Right hindlimb (tissue), 1 donor: ENCODE data around the gene OBP2B.
A peak's percentile ranks its signal among the peaks of the same experiment; 100 is the strongest.
"Not testable (repeated sequence)": the region's sequence is repeated elsewhere in the genome, so short reads cannot be mapped to it uniquely, and the experiment has no call there.

Experiments
- DNase-seq: peaks from one replicate; pipeline ENCODE4 v3.0.0-alpha.2; 2018

Gene OBP2B

DNA sequence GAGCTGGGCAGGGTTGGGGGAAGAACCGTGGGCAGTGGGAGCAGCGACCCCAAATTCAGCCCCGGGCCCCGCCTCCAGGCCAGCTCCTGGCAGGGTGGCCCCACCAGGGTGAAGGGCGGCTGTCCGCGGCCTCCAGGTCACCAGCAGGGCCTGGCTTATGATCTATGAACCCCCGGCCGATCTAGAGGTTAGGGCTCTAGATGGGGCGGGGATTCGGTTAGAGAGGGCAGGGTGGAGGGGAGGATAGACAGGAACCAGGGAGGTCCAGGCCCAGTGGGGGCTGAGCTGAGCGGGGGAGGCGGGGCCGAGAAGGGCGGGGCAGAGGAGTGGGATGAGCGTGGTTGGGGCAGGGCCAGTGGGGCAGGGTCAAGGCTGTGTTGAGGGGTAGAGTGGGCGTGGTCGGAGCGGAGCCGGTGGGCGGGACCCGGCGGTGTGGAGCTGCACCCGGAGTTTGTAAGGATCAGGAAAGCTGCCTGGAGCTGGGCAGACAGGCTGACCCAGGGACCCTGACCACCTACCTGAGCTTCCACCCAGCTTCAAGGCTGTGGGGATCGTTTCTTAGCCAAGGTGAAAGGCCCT, 29.3 kb upstream of the OBP2B start:
- DNase-seq, result peak; percentile 92

DNA sequence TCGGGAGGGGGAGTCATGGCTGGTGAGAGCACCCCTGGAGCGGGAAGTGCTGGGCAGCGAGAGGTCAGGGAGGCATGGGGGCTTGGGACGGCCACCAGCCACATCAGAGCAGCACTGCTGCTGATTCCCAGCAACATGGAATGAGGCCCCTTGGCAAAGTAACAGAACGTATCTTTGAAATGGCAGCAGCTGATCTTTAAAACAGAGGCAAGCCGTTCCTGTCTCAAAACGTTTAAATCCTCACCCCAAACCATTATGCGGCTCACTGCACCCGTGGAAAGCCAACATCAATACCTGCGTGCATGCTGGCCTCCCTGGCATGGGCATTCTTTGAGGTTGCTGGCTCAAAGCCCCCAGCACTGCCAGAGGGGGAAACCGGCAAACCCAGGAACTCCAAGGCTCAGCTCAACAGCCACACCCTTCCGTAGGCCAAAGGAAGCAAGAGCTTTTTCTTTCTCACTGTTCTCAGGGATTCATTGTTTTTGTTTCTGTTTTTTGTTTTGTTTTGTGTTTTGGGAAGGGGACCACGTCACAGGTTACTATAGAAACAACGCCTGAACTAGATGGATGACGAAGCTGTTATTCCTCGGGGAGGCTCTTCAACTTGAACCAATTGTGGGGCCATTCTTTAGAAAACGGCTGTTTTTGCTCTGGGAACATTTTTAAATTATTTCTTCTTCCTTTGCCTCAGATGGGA, 28.1 kb upstream of the OBP2B start:
- DNase-seq, result peak; percentile 53

DNA sequence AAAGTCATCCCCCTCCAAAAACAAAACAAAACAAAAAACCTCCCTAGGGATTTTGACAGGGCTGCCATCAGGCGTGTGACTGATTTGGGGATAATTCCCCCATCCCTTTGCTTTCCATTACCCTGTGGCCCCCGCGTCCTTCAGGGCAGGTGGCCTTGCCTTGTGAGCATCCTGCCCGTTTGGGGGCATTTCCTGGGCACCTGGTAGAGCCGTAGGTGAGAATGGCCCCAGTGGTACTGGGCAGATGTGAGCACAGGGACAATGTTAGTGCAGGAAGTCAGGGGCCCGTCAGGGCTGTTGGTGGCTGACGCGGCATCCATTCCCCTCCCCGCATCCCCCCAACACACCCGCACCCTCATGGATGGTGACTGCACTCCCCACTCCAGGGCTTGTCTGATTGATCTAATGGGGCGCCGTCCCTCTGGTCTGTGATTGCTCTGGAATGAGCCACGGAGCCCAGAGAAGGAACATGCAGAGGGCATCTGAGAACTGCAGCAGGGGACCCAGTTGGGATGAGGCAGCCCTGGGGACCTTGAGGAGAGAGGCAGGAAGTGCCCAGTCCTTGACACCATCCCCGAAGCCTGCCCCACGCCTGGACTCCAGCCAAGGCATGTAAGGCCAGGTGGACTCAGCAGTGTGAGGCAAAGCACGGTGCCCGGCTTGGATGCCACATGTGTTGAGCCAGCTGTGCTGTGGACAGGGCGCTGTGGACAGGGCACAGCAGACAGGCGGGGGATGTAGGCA, 27.4 kb upstream of the OBP2B start:
- DNase-seq, result not testable (repeated sequence)

DNA sequence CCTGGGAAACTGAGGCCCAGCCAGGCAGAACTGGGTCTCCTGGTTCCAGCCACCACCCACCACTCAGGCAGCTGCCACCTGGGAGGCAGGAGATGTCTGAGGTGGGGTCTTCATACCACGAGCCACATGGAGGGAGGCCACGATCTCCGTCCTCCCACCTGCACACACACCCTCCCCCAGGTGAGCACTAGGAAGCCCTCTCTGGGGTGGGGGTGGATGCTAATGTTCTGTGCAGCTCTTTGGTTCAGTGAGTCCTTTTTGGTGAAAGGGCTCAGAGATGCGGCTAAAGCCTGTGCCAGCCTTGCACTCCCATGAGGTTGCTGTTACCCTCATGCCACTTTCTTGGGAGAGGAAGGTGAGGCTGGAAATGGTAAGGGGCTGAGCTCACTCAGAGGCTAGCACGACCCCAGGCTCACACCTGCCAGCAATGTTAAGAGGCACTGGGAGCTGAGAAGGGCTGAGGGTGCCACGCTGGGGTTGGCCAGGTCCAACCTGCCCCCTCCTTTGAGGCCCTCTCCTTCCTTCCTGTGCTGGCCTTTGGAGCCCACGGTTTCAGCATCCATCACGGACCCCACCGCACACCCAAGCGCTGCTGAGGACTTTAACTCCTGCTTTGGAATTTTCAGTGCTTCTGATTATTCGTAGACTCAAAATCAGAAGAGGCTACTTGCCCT, 26.6 kb upstream of the OBP2B start:
- DNase-seq, result no peak

DNA sequence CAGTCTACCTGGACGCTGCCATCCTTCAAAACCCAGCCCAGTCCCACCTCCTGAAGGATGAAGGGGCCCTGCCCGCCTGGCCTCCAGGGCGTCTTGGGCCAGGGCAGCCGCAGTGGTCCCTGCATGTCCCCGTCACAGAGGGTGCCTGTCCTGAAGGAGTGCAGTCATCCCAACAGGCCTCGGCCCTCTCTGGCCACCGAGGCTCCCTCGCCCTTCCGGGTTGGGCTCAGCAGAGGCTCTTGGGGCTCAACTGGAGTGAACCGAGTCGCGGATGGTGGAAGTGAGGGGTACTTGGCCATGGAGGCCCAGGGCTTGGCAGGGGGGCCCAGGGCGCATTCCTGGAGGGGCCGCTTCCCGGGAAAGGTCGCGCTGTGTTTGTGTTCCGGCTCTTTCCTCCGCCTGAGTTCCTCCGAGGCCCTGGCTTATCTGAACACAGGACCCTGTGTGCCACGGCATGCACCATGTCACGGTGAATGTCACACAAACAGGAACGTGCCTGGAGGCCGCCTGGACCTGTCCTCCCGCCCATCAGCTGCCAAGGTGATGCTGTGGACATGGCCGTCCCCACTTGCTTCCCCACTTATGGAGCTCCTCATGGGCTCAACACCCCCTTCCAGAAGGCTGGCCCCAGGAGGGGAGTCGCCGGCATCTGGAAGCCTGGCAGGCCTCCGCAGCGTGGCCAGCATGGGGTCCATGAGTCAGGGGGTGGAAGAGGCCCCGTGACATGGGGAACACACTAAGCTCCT, 25.7 kb upstream of the OBP2B start:
- DNase-seq, result no peak

DNA sequence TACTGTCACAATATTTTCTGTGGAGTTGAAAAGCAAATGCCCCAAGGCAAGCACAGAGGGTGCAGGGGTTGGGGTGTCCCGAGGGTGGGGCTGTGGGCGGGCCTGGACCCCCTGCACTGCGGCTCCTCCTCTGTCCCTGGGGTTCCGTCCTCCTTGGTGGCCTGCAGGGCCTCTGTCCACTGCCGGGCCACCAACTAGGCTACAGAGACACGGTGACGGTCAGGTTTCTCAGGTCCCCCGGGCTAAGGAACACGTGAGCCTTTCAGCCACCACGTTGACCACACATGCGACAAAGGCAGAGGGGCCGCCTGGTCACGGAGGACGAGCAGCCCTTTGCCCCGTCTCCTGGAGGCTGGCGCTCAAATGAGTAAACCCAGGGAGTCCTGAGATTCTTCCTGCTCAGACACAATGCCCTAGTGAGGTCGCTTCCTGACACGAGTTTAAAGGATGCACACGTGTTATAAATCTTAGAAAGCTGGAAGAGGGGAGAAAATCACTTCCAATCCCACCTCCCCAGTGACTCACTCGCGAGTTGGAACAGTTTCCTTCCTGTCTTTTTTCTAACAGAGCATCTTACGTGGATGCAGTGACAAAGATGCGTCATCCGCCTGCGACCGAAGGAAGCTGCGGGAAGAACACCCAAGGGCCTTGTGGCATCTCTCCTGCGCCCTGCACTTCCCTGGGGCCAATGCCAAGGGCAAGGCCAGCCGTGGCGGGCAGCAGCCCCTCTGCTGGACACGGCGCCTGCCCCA, 24.8 kb upstream of the OBP2B start:
- no peak for DNase-seq

DNA sequence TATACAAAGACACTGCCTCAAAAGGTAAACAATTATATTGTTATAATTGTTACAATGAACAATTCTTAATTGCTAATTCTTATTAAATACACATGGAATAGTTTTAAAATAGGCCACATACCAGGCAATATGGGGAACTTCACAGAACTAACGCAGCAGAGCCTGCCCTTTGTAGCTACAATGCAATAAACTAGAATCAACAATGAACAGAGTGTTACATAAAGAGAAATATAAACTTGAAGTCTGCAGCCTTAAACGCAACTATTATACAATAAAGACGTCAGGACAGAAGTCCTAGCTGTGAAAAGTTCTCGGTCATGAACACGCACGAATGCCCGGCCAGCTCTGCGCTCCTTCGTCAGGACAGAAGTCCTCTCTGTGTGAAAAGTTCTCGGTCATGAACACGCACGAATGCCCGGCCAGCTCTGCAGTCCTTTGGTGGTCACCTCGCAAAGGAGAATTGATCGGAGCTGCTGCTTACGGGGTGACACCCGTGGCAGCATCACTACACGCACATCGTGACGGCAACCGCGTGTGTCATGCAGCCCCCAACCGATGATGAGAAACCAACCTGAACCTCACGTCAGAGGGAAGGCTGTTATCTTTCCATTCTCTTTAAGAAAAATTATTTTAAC, 23.0 kb upstream of the OBP2B start:
- not testable (repeated sequence) for DNase-seq

DNA sequence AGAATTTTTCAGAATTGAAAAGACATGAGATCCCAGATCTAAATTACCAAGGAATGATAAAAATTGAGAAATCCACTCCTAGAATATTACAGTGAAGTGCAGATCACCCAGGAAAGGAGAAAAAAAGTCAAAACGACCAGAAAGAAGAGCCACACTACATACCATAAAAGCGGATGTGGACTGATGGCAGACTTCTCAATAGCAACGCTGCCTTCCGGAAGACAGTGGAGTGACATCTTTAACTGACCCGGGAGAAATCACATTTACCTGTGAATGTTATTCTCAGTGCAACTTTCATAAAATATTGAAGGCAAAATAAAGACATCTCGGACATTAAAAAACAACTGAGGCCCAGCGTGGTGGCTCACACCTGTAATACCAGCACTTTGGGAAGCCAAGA, 21.5 kb upstream of the OBP2B start:
- DNase-seq, result not testable (repeated sequence)

DNA sequence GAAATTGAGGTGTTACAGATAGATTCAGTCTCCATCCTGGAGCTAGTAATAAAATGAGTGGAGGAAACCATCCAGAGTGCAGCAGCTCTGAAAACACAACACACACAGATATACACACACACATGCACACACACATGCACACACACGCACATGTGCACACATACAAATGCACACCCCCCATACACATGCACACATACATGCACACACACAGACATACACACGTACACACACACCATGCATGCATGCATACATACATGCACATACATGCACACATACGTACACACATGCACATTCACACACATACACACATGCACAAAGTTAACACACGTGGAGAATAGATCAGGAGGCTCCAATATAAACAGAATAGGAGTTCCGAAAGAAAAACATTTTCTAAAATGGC, 21.0 kb upstream of the OBP2B start:
- no peak for DNase-seq

DNA sequence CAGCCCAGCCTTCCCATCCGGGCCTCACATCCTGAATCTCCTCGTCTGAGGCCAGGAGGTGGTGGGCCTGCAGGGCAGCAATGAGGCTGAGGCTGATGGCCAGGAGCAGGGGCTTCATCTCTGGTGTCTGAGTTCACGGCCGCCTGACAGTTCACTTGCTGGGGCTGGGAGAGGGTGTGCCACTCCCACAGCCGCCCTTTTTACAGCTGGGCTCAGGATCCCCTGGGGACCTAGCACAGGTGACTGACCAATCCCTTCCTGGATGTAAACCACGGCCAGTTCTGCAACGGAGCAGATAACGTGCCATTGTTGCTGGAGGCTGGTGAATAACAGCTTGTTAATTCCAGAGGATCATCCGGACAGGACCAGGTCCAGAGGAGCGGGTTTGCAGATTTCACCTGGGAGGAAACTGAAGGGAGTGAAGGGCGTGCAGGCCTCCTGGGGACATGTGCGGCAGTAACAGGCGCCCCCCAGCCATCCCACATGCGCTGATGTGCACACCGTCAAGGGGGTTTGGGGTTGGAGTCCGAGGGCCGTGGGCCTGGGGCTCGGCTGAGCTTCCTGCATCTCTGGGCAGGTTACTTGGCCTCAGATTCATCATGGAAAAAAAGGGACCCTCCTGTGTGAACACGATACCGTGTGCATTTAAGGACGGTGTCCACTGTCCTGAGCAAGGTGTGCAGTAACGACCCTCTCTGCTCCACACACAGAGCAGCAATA, 19.6 kb upstream of the OBP2B start:
- not testable (repeated sequence) for DNase-seq

DNA sequence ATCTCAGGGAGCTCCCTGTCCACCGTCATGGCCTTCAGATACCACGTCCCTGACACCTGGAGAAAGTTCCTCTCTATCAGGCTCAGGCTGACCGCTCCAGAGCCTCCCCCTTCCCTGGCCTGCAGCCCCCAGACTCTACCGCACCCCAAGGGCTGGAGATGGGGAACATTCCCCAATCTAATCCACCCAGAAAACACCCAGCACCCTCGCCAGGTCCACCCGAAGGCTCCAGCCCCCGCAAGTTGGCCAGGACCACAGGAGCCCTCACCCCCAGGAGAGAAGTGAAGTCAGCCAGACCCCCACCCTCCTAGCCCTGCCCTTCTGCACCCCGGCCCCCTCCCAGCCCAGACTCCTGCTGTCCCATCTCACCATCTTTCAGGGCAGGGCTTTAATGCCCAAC, 18.9 kb upstream of the OBP2B start:
- DNase-seq, result not testable (repeated sequence)

DNA sequence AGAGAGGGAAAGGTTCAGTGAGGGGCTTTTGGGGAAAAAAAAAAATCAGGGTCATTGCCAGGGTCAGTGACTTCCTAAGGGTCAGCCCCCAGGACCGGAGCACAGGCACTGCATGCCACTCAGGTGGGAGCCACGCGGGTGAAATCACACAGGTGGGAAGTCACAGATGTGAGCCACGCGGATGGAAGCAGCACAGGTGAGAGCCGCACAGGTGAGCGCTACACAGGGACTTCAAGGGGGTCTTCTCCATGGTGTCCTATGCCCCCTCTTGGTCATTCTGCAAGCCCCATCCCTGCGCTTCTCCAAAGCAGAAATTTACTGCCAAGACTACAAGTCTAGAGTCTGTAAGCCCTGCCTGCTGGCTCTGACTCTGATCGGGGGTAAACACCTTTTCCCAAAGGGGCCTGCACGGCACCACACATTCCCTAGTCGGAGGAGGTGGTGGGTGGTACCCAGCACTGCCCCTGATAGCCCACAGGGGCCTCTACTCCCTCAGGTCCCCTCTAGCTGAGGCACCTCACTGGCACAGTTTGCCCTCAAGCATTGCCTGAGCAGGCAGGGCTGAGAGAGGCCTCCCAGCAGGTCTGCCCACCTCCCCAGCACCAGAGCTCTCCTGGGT, 18.3 kb upstream of the OBP2B start:
- no peak for DNase-seq

DNA sequence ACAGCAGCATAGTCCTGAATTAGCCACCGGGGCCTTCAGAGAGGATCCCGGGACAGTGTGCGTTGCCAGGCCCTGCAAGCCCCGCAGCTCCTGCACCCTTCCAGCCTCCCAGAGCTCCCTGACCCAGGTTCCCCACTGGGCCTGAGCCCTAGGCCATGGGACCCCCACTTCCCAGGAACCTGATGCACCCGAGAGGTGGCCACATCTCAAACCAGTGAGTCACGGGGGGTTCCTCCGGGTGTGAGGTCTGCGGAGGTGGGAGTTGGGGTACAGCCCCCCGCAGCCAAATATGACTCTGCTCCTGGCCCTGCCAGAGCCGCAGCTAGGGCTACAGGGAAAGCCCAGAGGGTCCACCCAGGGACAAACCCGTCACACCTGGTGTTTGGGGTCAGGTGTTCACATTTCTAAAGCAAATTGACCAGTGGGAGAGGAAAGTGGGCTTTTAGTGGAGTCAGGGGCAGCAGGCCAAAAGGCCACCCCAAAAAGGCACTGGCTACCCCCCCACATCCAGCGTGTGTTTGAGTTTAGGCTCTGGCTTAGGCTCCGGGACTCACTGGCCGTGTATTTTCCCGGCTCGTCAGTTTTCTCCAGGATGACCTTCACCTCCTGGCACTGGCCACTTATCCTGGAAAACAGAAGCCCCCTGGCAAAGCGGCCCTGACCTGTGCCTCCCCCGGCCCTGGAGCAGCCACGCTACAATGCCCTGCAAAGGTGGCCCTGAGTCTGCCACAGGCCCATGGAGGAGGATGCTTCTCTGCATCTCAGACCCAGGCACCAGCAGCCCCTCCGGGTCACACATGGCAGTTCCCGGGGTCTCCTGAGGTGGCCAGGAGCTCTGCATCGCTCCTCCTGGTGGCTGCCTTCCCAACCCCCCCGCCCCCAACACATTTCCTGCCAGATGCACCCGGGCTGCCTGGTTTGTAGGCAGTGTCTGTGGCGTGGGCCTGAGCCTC, 17.4 kb upstream of the OBP2B start:
- DNase-seq, result no peak

DNA sequence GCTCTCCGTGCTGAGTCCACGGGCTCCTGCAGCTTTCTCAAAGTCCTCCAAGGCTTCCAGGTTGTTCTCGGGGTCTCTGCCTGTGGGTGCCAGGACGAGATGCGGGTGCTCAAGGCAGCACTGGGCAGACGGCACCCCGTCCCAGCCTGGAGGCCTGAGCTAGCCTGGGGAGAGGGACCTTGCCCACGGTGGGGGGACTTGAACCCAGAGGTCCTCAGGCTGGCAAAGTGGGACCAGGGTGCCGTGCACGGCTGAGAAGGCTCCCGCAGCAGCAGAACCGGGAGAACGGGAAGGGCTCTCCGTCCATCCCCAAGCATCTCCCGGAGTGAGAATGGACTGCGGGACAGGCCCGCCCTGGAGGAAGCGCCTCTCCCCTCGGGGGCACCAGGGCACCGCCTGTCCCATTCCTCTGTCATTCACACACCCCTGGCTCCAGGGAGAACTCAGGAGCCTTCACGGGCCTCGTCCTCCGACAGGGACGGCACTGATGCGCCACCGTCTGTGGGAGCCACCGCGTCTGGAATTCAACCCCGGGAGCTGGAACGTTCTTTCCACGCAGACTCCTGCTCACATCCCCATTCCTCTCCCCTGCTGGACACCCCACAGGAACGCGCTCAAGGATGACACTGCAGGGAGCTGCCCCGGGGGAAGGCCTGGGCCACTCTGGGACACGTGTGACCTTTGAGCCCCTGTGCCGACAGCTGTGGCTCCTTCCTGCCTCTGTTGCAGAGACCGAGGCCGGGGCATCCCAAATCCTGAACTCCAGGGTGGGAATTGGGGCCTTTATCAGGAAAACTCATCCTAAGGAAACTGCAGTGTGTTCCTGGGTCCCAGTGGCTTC, 16.3 kb upstream of the OBP2B start:
- no peak for DNase-seq

DNA sequence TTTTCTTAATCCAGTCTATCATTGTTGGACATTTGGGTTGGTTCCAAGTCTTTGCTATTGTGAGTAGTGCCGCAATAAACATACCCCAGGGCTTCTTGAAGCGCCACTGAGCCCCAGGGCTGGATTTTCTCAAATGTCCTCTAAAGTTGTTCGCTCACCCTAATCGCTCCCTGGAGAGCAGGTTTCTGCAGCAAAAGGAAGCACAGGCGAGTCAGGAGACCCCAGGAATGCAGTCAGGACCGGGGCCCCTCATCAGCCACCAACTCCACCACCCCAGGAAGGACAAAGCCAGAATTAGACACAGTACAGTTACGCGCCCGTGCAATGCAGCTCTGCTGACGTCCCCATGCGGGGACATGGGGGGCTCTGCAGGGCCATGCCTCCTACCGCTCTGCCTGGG, 15.7 kb upstream of the OBP2B start:
- DNase-seq, result peak; percentile 9

DNA sequence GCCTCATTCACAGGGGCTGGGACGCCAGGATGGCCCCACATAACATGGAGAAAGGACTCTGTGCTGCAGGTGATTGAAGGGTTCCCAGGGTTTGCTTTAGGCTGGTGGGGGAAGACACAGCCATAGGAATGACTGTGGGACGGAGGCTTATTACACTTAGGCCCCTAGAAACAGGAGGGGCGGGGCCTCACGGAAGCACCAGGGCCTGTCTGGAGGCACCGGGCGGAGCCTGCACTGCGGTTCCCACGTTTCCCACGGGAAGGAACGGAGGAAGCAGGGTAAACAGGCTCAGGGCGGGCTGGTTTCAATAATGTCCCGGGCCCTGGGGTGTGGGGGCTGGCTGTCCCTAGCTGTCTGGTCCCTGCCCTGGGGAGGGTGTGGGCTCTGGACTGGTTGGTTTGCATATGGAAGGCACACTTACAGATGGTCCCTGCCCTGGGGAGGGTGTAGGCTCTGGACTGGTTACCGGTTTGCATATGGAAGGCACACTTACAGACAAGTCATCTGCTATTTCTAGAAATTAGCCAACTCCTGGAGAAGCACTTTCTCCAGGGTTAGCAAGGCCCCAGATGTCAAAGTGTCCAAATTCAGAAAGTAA, 14.2 kb upstream of the OBP2B start:
- DNase-seq, result peak; percentile 40

DNA sequence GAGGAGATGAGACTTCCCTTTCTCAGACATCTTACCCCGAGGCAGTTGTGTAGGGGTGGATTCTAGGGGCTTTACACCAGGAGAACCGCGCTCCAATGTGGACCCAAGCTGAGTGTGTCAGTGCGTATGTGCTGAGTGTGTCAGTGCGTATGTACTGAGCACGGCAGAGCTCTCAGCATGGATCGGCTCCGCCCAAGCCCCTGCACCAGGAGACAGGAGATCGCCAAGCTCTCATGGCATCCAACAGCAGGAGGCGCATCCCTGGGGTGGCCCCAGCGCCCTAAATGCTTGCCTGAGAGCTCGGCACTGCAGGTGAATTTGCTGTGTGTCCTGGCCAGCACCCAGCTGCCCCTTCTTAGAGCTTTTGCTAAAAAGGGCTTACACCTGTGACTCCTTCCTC, 12.9 kb upstream of the OBP2B start:
- not testable (repeated sequence) for DNase-seq
